ENCODE data around the gene PPP1R9B.

- TF ChIP-seq CTCF (IDR thresholded peaks at IDR 0.05) (no peak), POLR2A (IDR thresholded peaks at IDR 0.05) (no peak)
These were observed 3.4 kb upstream of the PPP1R9B start for GRCh38 chr17:50153650-50154575.

Measured in prostate gland (tissue), 2 donors.